GM18526 (cell line): ENCODE results near the gene PCSK1.

Experiments
- POLR2A ChIP-seq: IDR thresholded peaks from 3 replicates; pipeline ENCODE4 v1.6.1; 2011; ENCODE audit not compliant: insufficient read length; ENCODE audit errors: extremely low read depth

PCSK1 gene

DNA sequence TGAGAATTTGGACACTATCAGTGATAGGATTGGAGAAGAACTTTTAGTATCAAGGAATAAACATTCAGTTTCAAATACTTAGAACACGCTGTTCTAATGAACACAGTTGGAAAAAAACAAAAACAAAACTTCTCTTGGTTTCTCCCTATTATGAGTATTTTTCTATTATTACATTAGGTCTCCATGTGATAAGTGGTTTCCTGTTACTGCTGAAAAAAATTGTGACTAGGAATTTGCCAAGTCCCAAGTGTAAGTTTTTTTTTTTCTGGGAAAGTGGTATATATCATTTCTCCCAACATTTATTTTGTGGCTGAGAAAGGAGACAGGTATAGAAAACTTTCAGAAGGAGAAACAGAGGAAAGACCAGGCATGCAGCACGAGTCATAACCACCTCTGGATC, 41.1 kb downstream of the PCSK1 start:
- no peak for TF ChIP-seq POLR2A

DNA sequence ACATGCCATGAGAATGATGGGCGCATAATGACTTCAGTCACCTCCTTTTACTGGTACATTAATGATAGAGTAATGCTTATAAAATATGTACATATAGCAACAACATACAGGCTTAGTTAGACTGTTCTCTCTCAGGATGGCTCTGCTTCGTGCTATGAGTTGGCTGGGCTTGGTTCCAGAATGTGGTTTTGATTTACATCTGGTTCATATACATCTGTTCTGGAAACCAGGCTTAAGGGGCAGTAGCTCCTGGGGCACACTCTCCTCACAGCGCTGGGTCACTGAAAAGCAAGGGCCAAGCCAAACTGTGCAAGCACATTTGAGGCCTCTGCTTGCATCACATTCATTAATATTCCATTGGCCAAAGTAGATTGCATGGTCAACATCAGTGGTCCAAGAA, 44.9 kb downstream of the PCSK1 start:
- no peak for TF ChIP-seq POLR2A

DNA sequence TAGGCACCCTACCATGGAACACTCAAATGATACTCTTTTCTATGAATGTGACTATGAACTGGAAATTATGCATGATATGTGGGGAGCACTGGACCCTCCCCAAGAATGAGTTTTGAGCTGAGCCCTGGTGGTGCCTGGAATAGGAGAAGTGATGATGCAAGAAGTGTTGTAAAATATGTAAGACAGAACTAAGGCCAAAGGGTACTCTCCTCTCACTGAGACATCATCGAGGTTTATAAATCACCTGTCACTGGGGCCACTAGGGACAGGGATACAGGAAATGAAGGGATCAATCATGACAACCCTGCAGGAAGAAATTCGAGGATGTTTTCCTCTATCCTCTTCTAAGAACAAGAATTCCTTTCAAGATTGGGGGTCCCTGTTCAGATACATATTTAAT, 45.4 kb downstream of the PCSK1 start:
- TF ChIP-seq POLR2A: no peak

DNA sequence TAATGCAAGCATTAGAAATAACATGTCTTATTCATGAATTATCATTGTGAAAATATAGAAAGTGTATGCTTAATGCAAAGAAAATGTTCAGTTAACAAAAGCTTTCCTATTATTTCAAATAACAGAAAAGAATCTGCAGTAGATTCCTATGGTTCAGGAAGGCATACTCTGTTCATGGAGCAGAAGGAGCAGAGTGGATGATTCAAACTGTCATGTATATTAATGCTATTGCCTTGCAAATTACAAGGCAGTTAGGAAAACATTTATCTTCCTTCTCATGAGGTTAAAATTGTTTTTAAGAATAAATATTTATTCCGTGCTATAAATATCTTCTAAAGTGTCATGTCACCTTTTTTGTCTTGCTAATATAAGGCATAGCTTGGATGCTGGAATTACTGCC, 47.5 kb downstream of the PCSK1 start:
- no peak for TF ChIP-seq POLR2A

DNA sequence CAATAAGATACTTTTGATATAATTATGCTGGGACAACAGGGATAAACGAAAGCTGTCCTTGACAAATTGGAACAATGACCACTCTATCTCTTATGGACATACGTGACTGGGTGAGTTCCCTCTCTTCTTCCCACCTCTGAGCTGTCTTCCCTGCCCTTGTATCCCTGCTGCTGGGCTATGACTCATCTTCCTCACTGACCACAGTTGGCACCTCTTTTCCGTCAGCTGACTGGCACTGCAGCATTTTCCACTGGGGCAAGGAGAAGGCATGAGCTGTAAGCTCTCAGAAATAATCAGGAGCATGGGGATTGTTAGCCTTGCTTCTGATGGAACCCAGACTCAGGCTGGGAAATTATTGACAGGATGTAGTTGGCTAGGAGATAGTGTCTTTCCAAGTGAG, 48.7 kb downstream of the PCSK1 start:
- no peak for TF ChIP-seq POLR2A

DNA sequence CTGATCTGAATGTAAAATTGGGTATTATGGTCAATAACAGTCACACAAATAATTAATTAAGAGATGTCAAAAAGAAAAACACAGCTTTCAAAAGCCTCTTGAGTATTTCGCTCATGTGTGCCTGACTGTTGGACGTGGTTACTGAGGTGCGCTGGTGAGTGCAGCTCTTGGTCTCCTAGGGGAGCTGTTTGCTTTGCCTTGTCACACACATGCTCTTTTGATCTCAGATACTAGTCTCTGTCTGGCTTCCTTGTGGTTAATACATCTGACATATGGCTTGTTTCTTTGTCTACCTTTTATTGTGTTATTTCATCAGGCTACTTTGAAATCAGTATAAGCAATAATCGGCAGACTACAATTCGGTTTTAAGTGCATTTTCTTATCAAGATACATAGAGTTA, 51.5 kb downstream of the PCSK1 start:
- no peak for TF ChIP-seq POLR2A

DNA sequence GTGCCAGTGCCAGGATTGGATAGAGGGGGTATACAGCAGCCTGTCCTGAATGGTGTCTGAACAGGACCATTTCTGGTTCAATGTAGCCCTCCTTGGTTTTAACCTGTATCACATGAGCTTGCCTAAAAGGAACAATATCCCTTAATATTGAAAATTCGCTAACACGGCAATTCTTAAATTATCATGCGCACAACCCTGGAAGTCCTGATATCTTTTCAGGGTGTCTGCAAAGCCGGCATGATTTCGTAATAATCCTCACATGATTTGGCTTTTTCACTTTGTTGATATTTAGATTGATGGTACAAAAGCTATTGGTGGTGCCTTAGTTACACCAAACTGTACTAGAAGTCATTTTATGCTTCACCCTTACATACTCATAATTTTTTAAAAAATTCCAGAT, 53.2 kb downstream of the PCSK1 start:
- TF ChIP-seq POLR2A: no peak

DNA sequence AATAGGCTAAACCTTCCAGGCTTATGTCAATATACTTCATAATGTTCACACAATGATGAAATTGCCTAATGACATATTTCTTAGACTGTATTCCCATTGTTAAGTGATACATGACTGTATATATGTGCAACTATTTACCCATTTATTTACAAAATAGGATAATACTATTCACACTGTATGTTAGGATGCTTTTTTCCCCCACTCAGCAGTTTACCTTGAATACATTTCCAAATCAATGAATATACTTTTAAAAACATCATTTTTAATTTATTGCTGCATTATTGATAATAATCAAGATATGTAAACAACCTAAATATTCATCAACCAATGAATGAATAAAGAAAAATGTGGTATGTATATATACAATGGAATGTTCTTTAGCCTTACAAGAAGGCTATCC, 55.5 kb downstream of the PCSK1 start:
- TF ChIP-seq POLR2A: no peak

DNA sequence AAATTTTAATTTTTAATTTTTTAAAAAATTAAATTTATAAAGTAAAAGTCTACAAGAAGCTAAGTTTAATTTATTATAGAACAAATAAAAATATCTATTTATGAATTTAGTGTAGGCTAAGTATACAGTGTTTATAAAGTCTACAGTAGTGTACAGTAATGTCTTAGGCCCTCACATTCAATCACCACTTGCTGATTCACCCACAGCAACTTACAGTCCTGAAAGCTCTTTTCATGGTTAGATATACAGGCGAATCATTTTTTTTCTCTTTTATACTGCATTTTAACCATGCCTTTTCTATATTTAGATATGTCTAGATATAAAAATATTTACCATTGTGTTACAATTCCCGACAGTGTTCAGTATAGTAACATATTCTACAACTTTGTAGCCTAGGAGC, 55.9 kb downstream of the PCSK1 start:
- no peak for TF ChIP-seq POLR2A

DNA sequence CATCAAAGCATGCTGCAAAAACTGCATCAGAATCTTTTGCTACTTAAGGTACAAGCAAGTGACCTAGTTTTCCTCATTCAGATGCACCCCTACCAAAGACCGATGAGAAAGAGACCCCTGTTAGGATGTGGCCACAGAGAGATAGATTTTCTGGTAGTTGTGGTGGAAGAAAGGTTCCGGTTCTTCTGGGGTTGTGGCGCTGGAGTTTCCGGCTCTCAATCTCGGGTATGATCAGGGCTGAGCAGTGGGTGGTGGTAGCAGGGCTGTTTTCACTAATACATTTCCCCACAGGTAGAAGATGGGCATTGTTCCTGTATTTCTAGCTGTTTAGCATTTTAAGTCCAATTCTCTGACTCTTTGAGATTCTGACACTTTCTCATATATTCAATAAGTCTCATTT, 58.4 kb downstream of the PCSK1 start:
- TF ChIP-seq POLR2A: no peak

DNA sequence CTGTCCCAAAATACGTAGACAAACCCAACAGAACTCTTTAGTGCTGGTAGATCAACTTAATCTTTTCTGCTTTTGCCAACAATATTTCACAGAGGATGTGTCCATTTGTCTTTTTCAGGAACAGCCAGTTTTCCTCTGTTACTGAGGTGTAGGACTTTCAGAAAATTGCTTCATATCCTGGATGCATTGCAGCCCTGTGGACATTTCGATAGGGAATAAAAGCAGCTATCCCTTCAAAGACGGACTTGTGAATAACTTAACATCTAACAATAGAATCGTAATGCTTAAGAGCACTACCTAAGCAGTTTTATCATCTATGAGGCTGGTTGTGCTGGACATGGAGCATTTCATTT, 59.7 kb downstream of the PCSK1 start:
- no peak for TF ChIP-seq POLR2A

- TF ChIP-seq POLR2A: no peak
These were observed 60.2 kb downstream of the PCSK1 start for GRCh38 chr5:96372726-96373380.

- no peak for TF ChIP-seq POLR2A
These were observed 62.1 kb downstream of the PCSK1 start for GRCh38 chr5:96370976-96371375.

GRCh38 chr5:96354237-96354636, 78.8 kb downstream of the PCSK1 start:
- TF ChIP-seq POLR2A: no peak

GRCh38 chr5:96353220-96353619, 79.8 kb downstream of the PCSK1 start:
- no peak for TF ChIP-seq POLR2A

DNA sequence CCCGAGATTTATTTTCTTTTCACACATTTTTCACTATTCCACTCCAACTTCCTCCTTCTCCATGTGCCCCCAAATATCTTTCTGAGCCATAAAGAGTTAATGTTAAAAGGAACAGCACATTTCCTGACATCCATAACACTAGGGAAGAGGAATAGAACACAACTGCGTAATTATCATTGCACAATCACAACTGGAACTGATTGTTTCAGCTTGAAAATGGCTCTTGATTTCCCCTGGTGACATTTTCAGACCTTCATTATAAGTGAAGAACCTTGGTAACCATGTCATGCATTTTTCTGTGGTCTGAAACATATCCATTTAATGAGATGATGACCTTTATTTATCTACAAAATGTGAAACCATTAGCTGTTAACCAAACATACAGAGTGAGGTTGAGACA, 82.4 kb downstream of the PCSK1 start:
- TF ChIP-seq POLR2A: no peak

DNA sequence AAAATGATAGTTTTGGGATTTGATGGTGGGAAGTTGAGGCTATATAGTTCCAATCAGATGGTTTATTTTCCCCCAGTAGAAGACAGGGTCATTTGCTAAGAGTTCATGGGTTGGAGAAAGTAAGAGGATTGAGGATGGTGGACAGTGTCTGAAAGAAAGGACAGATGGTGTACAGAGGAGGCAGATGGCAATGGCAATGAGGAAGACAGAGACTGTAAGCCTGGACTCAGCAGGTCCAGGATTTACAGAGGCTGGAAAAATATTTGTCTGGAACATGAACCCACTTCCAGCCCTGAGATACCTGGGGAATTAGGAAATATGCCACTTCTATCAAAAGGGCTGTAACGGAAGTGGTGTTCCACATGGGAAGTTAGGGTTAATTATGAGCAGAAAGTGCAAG, 84.5 kb downstream of the PCSK1 start:
- no peak for TF ChIP-seq POLR2A

DNA sequence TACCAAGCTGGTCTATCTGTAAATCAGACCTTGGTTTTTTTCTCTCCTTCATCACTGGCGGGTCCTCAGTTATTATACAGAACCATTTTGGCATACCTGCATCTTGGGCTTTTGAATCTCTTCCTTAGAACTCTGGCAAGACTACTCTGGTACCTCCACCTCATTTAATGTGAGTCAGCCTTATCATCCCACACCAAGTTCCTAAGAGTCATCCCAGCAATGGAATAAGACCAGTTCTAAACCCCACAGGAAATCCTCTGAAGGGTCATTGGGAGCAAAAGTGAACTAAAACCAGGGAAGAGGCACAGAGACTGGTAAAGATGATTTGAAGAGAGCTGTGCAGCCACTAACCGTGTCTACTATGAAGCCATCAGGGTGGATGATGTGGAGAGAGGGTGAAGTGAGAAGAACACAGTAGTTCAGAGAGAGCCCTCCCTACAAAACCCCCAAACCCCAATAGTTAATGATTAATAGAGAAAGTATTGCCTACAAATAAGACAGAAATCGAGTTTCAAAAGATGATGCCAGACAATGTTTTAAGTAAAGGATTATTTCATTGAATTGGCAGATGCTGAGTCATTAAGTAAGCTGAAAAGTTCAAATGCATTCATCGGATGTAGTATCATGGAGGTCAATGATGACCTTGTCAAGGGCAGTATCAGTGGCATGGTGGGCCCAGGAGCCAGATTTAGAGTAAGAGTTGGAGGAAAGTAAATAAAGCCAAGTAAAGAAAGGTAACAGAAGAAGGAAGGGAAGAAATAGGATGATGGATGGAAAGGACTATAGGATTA, 85.4 kb downstream of the PCSK1 start:
- TF ChIP-seq POLR2A: no peak
